ENCODE data around the gene TGFBR3.
A peak's percentile ranks its signal among the peaks of the same experiment; 100 is the strongest.

The TGFBR3 gene

DNA sequence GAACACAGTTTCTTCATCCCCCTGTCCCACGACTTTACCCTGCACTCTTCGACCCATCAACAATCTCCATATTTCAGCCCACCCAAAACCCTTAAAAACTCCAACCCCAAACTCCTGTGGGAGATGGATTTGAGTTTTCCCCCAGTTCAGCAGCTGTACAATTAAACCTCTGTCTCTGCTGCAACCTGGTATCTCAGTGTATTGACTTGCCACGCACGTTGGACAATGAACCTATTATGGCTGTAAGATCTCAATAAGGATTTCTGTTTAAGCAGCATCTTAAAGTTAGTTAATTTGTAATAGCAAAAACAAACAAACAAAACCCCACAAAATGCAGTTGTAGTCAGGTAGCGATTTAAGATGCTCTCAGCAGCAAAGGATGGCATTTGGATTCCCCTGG, 119.1 kb downstream of the TGFBR3 start:
- Histone ChIP-seq H3K18ac (ENCODE audit: low read length) (no peak overlapping the region), H2BK120ac (ENCODE audit: low read depth, low read length) (no peak overlapping the region), H4K91ac (ENCODE audit: low read depth, low read length, poor library complexity) (no peak overlapping the region), H3K27ac (replicated peaks; ENCODE audit: low read length) (no peak overlapping the region), H2AK5ac (ENCODE audit: low read depth, low read length) (no peak overlapping the region), H3K14ac (ENCODE audit: low read length) (no peak overlapping the region), H2BK12ac (ENCODE audit: low read length) (no peak overlapping the region), H3K4ac (ENCODE audit: low read length) (no peak overlapping the region), H4K8ac (ENCODE audit: low read depth, low read length) (no peak overlapping the region), H3K4me2 (ENCODE audit: insufficient read depth, low read length, poor library complexity, severe bottlenecking) (no peak overlapping the region), H3K4me1 (ENCODE audit: control insufficient read depth in 2 of 2, insufficient read depth in 1 of 2, low read depth in 1 of 2, low read length in 2 of 2) (peaks cover 13 to 26% of the 10 kb centered on the region in 2 donors), H3K9ac (ENCODE audit: low read depth, low read length, poor library complexity) (no peak overlapping the region), H2AFZ (ENCODE audit: low read length) (no peak overlapping the region), H3K36me3 (replicated peaks in 1 of 2; ENCODE audit: control insufficient read depth in 2 of 2, insufficient read depth in 2 of 2, low read length in 2 of 2) (no peaks in the 10 kb centered on the region), H3K9me3 (replicated peaks in 1 of 2; ENCODE audit: control insufficient read depth in 2 of 2, insufficient read depth in 1 of 2, low read depth in 1 of 2, low read length in 2 of 2) (no peaks in the 10 kb centered on the region), H2BK5ac (ENCODE audit: low read length) (no peak overlapping the region), H3K23ac (ENCODE audit: low read depth, low read length, poor library complexity) (no peak overlapping the region), H3K27me3 (ENCODE audit: control insufficient read depth in 3 of 3, insufficient read depth in 3 of 3, low read depth in 1 of 3, low read length in 3 of 3) (no peaks in the 10 kb centered on the region), H3K4me3 (ENCODE audit: low read length in 2 of 2) (no peak overlapping the region), H2BK15ac (ENCODE audit: low read length) (no peak overlapping the region), H3K79me1 (ENCODE audit: low read depth, low read length) (no peaks in the 10 kb centered on the region)
- WGBS, 2 donors (ENCODE audit: extremely low coverage in 2 of 2, insufficient read length in 2 of 2, insufficient replicate concordance in 1 of 2), result no CpG with 5 or more reads among the region's 5 CpGs
- DNase-seq (ENCODE audit: low spot score), result no peak

DNA sequence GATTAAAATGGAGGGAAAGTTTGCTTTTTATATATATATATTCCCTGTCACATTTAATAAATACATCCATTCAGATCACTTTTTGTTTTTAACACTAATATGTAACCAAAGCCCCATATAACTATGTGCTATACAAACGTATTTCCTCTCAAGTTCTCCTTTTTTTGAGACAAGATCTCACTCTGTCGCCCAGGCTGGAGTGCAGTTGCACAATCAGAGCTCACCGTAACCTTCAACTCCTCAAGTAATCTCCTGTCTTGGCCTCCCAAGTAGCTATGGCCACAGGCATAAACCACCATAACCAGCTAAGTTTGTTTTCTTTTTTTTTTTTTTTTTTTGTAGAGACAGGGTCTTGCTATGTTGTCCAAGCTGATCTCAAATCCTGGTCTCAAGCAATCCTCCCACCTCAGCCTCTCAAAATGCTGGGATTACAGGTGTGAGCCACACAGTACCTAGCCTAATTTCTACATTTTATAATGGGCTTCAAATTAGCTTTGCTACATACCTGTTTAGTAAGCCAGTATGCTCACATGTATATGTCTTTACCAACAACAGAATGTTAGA, 120.0 kb downstream of the TGFBR3 start:
- H3K9me3 ChIP-seq (replicated peaks in 1 of 2; ENCODE audit: control insufficient read depth in 2 of 2, insufficient read depth in 1 of 2, low read depth in 1 of 2, low read length in 2 of 2), result no peaks in the 10 kb centered on the region
- no peak overlapping the region for H2AFZ ChIP-seq (ENCODE audit: low read length)
- DNase-seq (ENCODE audit: low spot score), result no peak
- no peak overlapping the region for H3K27ac ChIP-seq (replicated peaks; ENCODE audit: low read length)
- H3K79me1 ChIP-seq (ENCODE audit: low read depth, low read length), result no peaks in the 10 kb centered on the region
- H3K18ac ChIP-seq (ENCODE audit: low read length), result no peak overlapping the region
- H2BK12ac ChIP-seq (ENCODE audit: low read length), result no peak overlapping the region
- H3K4me3 ChIP-seq (ENCODE audit: low read length in 2 of 2), result no peak overlapping the region
- no peak overlapping the region for H3K4me2 ChIP-seq (ENCODE audit: insufficient read depth, low read length, poor library complexity, severe bottlenecking)
- H3K9ac ChIP-seq (ENCODE audit: low read depth, low read length, poor library complexity), result no peak overlapping the region
- no peaks in the 10 kb centered on the region for H3K36me3 ChIP-seq (replicated peaks in 1 of 2; ENCODE audit: control insufficient read depth in 2 of 2, insufficient read depth in 2 of 2, low read length in 2 of 2)
- H3K14ac ChIP-seq (ENCODE audit: low read length), result no peak overlapping the region
- no peak overlapping the region for H2BK15ac ChIP-seq (ENCODE audit: low read length)
- H2BK5ac ChIP-seq (ENCODE audit: low read length), result no peak overlapping the region
- no peak overlapping the region for H3K4ac ChIP-seq (ENCODE audit: low read length)
- H3K4me1 ChIP-seq (ENCODE audit: control insufficient read depth in 2 of 2, insufficient read depth in 1 of 2, low read depth in 1 of 2, low read length in 2 of 2), result peaks cover 15 to 24% of the 10 kb centered on the region in 2 donors
- H3K27me3 ChIP-seq (ENCODE audit: control insufficient read depth in 3 of 3, insufficient read depth in 3 of 3, low read depth in 1 of 3, low read length in 3 of 3), result no peaks in the 10 kb centered on the region
- H4K91ac ChIP-seq (ENCODE audit: low read depth, low read length, poor library complexity), result no peak overlapping the region
- no peak overlapping the region for H2AK5ac ChIP-seq (ENCODE audit: low read depth, low read length)
- WGBS, 2 donors (ENCODE audit: extremely low coverage in 2 of 2, insufficient read length in 2 of 2, insufficient replicate concordance in 1 of 2), result no CpG with 5 or more reads among the region's 3 CpGs
- H3K23ac ChIP-seq (ENCODE audit: low read depth, low read length, poor library complexity), result no peak overlapping the region
- H4K8ac ChIP-seq (ENCODE audit: low read depth, low read length), result no peak overlapping the region
- H2BK120ac ChIP-seq (ENCODE audit: low read depth, low read length), result no peak overlapping the region

DNA sequence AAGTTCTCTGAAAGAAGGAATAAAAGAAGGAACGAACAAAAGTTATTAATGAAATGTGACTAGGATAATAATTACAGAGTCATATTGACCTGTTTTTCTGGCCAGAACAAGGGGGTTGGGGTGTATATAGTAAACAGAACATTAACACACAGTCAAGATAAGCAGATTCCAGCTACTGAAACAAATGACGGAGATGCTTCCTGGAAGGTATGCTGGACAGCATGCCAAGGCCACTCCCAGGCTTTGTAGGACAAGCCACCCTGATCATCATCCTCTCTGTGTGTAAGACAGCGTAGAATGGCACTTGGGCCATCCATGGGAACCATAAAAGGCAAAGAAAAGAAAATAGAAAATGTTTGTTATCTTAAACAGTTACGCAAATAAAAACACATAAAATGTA, 120.7 kb downstream of the TGFBR3 start:
- H4K91ac ChIP-seq (ENCODE audit: low read depth, low read length, poor library complexity), result no peak overlapping the region
- H3K18ac ChIP-seq (ENCODE audit: low read length), result no peak overlapping the region

DNA sequence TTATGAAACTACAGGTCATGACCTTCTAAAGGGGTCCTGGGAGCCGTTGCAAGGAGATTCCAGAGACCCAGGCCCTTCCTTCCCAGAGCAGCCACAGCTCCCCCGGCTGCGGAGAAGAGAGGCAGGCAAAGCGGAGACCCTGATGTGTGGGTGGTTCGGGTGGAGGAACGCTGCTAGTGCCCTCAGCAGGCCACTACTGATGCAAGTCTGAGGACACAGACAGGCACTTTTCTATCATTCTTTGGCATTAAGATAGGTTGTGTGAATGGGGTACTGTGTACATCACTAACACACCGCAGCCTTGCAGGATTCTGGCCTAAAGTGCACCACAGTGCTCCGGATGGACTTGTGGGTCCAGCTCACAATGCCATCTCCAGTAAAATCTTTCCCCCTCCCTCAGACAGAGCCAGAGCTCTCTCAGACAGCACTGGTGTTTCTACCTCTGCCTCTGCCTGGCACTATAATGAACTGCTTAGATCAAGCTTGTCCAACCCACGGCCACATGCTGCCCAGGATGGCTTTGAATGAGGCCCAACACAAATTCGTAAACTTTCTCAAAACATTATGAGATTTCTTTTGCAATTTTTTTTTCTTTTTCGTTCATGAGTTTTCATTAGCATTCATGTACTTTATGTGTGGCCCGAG, 121.4 kb downstream of the TGFBR3 start:
- peak; percentile 11 for DNase-seq (ENCODE audit: low spot score)
- Histone ChIP-seq H3K4ac (ENCODE audit: low read length) (no peak overlapping the region), H2BK5ac (ENCODE audit: low read length) (no peak overlapping the region), H3K4me3 (ENCODE audit: low read length in 2 of 2) (no peak overlapping the region), H3K27ac (replicated peaks; ENCODE audit: low read length) (peak overlapping the region; percentile 38), H2BK15ac (ENCODE audit: low read length) (no peak overlapping the region), H3K36me3 (replicated peaks in 1 of 2; ENCODE audit: control insufficient read depth in 2 of 2, insufficient read depth in 2 of 2, low read length in 2 of 2) (no peaks in the 10 kb centered on the region), H3K4me2 (ENCODE audit: insufficient read depth, low read length, poor library complexity, severe bottlenecking) (no peak overlapping the region), H3K79me1 (ENCODE audit: low read depth, low read length) (no peaks in the 10 kb centered on the region), H2AK5ac (ENCODE audit: low read depth, low read length) (no peak overlapping the region), H2BK120ac (ENCODE audit: low read depth, low read length) (no peak overlapping the region), H2BK12ac (ENCODE audit: low read length) (no peak overlapping the region), H3K9me3 (replicated peaks in 1 of 2; ENCODE audit: control insufficient read depth in 2 of 2, insufficient read depth in 1 of 2, low read depth in 1 of 2, low read length in 2 of 2) (no peaks in the 10 kb centered on the region), H3K14ac (ENCODE audit: low read length) (no peak overlapping the region), H3K27me3 (ENCODE audit: control insufficient read depth in 3 of 3, insufficient read depth in 3 of 3, low read depth in 1 of 3, low read length in 3 of 3) (no peaks in the 10 kb centered on the region), H3K18ac (ENCODE audit: low read length) (no peak overlapping the region), H3K23ac (ENCODE audit: low read depth, low read length, poor library complexity) (no peak overlapping the region), H3K4me1 (ENCODE audit: control insufficient read depth in 2 of 2, insufficient read depth in 1 of 2, low read depth in 1 of 2, low read length in 2 of 2) (peaks cover 10 to 15% of the 10 kb centered on the region in 2 donors), H2AFZ (ENCODE audit: low read length) (peak overlapping the region; percentile 4), H4K91ac (ENCODE audit: low read depth, low read length, poor library complexity) (no peak overlapping the region), H4K8ac (ENCODE audit: low read depth, low read length) (no peak overlapping the region), H3K9ac (ENCODE audit: low read depth, low read length, poor library complexity) (no peak overlapping the region)
- WGBS, 2 donors (ENCODE audit: extremely low coverage in 2 of 2, insufficient read length in 2 of 2, insufficient replicate concordance in 1 of 2), result no CpG with 5 or more reads among the region's 12 CpGs

More for the DNA sequence above, 120.7 kb downstream of the TGFBR3 start:
- no CpG with 5 or more reads among the region's 4 CpGs for WGBS, 2 donors (ENCODE audit: extremely low coverage in 2 of 2, insufficient read length in 2 of 2, insufficient replicate concordance in 1 of 2)
- Histone ChIP-seq H2BK15ac (ENCODE audit: low read length) (no peak overlapping the region), H4K8ac (ENCODE audit: low read depth, low read length) (no peak overlapping the region), H3K4me2 (ENCODE audit: insufficient read depth, low read length, poor library complexity, severe bottlenecking) (no peak overlapping the region), H3K14ac (ENCODE audit: low read length) (no peak overlapping the region), H3K27ac (replicated peaks; ENCODE audit: low read length) (no peak overlapping the region), H3K23ac (ENCODE audit: low read depth, low read length, poor library complexity) (no peak overlapping the region), H3K79me1 (ENCODE audit: low read depth, low read length) (no peaks in the 10 kb centered on the region), H2BK120ac (ENCODE audit: low read depth, low read length) (no peak overlapping the region), H3K36me3 (replicated peaks in 1 of 2; ENCODE audit: control insufficient read depth in 2 of 2, insufficient read depth in 2 of 2, low read length in 2 of 2) (no peaks in the 10 kb centered on the region), H3K4ac (ENCODE audit: low read length) (no peak overlapping the region), H3K27me3 (ENCODE audit: control insufficient read depth in 3 of 3, insufficient read depth in 3 of 3, low read depth in 1 of 3, low read length in 3 of 3) (no peaks in the 10 kb centered on the region), H2BK12ac (ENCODE audit: low read length) (no peak overlapping the region), H2AK5ac (ENCODE audit: low read depth, low read length) (no peak overlapping the region), H3K9ac (ENCODE audit: low read depth, low read length, poor library complexity) (no peak overlapping the region), H2BK5ac (ENCODE audit: low read length) (no peak overlapping the region), H3K9me3 (replicated peaks in 1 of 2; ENCODE audit: control insufficient read depth in 2 of 2, insufficient read depth in 1 of 2, low read depth in 1 of 2, low read length in 2 of 2) (no peaks in the 10 kb centered on the region), H3K4me1 (ENCODE audit: control insufficient read depth in 2 of 2, insufficient read depth in 1 of 2, low read depth in 1 of 2, low read length in 2 of 2) (peaks cover 13 to 19% of the 10 kb centered on the region in 2 donors), H2AFZ (ENCODE audit: low read length) (no peak overlapping the region), H3K4me3 (ENCODE audit: low read length in 2 of 2) (no peak overlapping the region)
- DNase-seq (ENCODE audit: low spot score), result no peak

All from neuronal stem cell (in vitro differentiated cells).